Effector CD4-positive, alpha-beta T cell (primary cell): ENCODE measurements around the gene CIDEC.
"Not testable (repeated sequence)": the region's sequence is repeated elsewhere in the genome, so short reads cannot be mapped to it uniquely, and the experiment has no call there.

Experiments
- DNase-seq: peaks from one replicate; pipeline ENCODE4 v3.0.0-alpha.2; 2020

The CIDEC gene

GRCh38 chr3:9872067-9872466 lies 8.0 kb downstream of the CIDEC start:
- not testable (repeated sequence) for DNase-seq

- DNase-seq = no peak
Observed at GRCh38 chr3:9870978-9871377, 9.1 kb downstream of the CIDEC start.

- no peak for DNase-seq
Observed at GRCh38 chr3:9869955-9870354, 10.1 kb downstream of the CIDEC start.

GRCh38 chr3:9867106-9867505 lies 12.9 kb downstream of the CIDEC start:
- no peak for DNase-seq

GRCh38 chr3:9866639-9867038 lies 13.4 kb downstream of the CIDEC start:
- DNase-seq = no peak

- not testable (repeated sequence) for DNase-seq
Observed at GRCh38 chr3:9865125-9865637, 14.9 kb downstream of the CIDEC start.

- no peak for DNase-seq
Observed at GRCh38 chr3:9864200-9864927, 15.7 kb downstream of the CIDEC start.

- no peak for DNase-seq
Observed at GRCh38 chr3:9863058-9863772, 16.8 kb downstream of the CIDEC start.

- no peak for DNase-seq
Observed at GRCh38 chr3:9862391-9863057, 17.5 kb downstream of the CIDEC start.

GRCh38 chr3:9861626-9862130 lies 18.4 kb downstream of the CIDEC start:
- no peak for DNase-seq

- DNase-seq = no peak
Observed at GRCh38 chr3:9861201-9861600, 18.9 kb downstream of the CIDEC start.

- no peak for DNase-seq
Observed at GRCh38 chr3:9859530-9860025, 20.5 kb downstream of the CIDEC start.

GRCh38 chr3:9855594-9855993 lies 24.5 kb downstream of the CIDEC start:
- no peak for DNase-seq

GRCh38 chr3:9854291-9854940 lies 25.6 kb downstream of the CIDEC start:
- DNase-seq = not testable (repeated sequence)

- DNase-seq = no peak
Observed at GRCh38 chr3:9852528-9852927, 27.5 kb downstream of the CIDEC start.

GRCh38 chr3:9851926-9852325 lies 28.1 kb downstream of the CIDEC start:
- DNase-seq = not testable (repeated sequence)

- DNase-seq = not testable (repeated sequence)
Observed at GRCh38 chr3:9851383-9851782, 28.7 kb downstream of the CIDEC start.

- DNase-seq = not testable (repeated sequence)
Observed at GRCh38 chr3:9848860-9849259, 31.2 kb downstream of the CIDEC start.

- DNase-seq = not testable (repeated sequence)
Observed at GRCh38 chr3:9847870-9848269, 32.2 kb downstream of the CIDEC start.

- DNase-seq = no peak
Observed at GRCh38 chr3:9846931-9847488, 33.0 kb downstream of the CIDEC start.

- no peak for DNase-seq
Observed at GRCh38 chr3:9846231-9846630, 33.8 kb downstream of the CIDEC start.
